Dermis microvascular lymphatic vessel endothelial cell (primary cell): ENCODE data around the gene BCO1. TPM values are rescaled to one million over a fixed set of nuclear protein-coding genes. Genes with fewer than 3 reads are reported as not detected.
"Not testable (repeated sequence)": the region's sequence is repeated elsewhere in the genome, so short reads cannot be mapped to it uniquely, and the experiment has no call there.

ENCODE experiments used
- DNase-seq, 2 donors: peaks; one replicate each; pipeline versions ENCODE4 v3.0.0 to v3.0.0-alpha.2; 2010; ENCODE audit warnings: low read depth in 2 of 2
- total RNA-seq: library from RNA; depleted of rRNA; stranded (reverse); fragments of >200 nt; gene quantifications from 2 replicates; pipeline ENCODE4 v1.2.1, GENCODE V29; 2014

The BCO1 gene, protein sequence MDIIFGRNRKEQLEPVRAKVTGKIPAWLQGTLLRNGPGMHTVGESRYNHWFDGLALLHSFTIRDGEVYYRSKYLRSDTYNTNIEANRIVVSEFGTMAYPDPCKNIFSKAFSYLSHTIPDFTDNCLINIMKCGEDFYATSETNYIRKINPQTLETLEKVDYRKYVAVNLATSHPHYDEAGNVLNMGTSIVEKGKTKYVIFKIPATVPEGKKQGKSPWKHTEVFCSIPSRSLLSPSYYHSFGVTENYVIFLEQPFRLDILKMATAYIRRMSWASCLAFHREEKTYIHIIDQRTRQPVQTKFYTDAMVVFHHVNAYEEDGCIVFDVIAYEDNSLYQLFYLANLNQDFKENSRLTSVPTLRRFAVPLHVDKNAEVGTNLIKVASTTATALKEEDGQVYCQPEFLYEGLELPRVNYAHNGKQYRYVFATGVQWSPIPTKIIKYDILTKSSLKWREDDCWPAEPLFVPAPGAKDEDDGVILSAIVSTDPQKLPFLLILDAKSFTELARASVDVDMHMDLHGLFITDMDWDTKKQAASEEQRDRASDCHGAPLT
- total RNA-seq: under 0.01 TPM in 1 of 2 replicates, not detected in the other

DNA sequence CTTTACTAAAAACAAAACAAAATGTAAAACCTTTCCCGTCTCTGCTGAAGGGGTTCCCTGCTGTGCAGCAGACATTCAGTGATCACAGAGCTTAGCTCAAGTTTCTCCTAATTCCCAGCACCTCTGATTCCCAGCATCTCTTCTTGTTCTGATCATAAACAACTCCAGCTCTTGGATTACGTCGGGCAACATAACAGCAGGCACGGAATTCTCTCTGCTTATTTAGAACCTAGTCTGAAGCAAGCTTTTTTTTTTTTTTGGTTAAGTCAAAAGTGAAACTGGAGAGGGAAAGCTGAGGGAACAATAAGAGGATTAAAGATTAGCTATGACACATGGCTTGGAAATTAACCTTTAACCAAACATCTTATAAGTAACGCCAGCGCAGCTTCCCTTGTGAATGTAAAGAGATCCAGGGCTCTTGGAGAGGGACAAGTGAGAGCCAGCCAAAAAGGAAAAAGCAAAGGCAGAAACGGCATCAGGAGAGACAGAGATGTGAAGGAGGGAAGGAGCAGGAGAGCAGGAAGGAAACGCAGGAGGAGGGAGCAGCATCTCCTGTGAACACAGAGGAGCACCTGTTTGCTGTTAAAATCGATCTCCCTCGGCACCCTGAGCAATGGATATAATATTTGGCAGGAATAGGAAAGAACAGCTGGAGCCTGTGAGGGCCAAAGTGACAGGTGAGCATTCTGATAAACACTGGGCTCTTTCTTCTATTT is at the start of gene BCO1:
BCO1 (plus strand) TSS at position 394 of the 716 bp plus-strand sequence; CDS start at position 614, 220 bp downstream.
- peak in 1 of 2 donors; percentile 4 for DNase-seq

DNA sequence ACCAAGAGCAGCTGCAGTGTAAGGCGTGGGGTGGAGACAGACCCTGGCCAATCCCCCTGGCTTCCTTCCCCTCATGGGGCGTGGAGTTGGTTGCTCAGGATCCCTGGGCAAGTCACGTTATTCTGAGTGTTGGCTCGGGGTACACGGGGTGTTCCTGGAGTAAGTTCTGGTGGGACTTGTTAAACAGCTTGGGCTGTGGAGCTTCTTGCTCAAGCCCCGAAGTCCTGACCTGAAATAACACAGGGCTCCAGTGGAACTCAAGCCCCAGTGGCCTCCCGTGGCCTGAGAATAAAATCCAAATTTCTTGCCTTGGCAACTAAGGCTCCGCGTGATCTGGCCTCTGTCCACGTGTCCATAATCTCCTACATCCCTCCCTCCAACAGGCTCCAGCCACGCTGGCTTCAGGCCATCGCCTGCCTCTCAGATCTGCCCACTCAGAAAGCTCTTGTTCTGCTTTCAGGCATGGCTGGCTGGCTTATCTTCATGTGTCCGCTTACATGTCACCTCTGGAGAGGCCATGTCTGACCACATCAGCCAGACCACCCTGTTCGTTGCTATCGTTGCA is 49.3 kb upstream of the BCO1 start:
- no peak for DNase-seq

DNA sequence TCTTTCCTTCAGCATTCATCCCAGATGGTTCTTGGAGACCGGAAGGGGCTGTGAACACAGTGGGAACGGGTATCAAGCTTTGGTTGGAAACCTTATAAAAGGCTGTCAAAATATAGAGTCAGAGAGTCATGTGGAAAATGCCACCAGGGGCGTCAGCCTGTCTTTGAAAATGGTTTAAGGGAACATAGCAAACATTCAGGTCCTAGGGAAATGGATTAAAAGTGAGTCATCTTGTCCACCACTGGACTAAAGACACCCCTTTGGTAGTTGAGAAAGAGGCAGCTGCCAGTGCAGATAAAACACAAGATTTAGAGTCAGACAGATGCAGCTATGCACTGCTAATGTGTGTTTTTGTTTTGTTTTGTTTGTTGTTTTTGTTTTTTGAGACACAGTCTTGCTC is 47.8 kb upstream of the BCO1 start:
- DNase-seq: no peak

DNA sequence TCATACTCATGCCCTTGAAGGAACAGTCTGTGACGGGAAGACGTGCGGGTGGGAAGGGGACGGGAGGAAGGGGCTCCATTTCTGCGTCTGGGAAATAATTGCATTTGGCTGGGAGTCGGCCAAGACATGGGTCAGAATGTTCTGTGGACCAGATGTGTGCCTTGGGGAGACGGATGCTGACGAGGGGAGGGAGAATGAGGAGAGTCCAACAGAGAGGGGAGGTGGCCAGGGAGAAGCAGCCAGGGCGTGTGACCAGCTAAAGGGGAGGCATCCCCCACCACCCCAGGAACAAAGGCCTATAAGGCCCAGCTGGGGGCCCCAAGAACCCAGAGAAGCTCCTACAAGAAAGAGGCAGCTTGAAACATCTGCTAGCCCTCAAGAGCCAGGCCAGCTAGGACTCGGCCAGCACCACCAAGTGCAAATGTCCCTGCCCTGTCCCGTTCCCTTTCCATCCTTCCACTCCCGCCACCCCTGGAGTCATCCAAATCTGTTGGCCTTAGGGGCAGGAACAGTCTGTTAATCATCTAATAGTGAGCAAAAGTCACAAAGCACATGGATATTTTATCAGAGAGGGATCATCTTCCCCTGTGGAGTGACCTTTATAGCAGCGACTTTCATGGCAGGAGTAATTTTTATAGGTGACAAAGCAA is 42.5 kb upstream of the BCO1 start:
- no peak for DNase-seq

DNA sequence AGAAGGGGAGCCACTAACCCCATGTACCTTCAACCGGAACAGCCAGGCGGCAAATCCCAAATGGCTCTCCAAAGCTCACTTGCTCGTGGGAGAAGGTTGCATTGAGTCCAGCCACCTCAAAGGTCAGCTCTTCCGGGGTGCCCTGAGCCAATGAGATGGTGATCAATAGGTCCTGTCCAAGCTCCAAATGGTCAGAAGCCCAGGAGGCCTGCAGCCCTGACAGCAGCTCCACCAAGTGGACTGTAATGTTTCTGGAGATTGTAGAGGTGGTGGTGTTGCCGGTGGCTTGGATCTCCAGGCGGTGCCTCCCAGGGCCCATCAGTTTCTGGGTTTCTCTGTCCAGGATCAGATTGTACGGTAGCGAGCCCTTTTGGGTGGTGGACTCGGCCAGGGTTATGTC is 39.9 kb upstream of the BCO1 start:
- DNase-seq: no peak

DNA sequence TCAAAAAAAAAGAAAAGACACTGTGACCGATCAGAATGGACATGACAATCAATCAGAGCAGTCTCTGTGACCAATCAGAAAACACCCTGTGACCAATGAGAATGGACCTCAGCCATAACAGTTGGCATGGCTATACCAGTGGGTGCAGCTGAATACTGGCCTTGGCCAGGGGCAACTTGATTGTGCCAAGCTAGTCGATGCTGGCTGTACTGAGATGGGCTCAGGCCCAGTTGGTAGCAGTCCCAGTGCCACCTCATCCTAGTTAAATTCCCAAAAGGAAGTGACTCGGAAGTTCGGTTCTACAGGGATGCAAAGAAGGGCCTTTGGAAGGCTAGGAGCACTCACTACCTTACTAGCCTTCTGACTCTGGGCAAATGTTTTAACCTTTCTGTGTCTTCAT is 37.2 kb upstream of the BCO1 start:
- DNase-seq: no peak

DNA sequence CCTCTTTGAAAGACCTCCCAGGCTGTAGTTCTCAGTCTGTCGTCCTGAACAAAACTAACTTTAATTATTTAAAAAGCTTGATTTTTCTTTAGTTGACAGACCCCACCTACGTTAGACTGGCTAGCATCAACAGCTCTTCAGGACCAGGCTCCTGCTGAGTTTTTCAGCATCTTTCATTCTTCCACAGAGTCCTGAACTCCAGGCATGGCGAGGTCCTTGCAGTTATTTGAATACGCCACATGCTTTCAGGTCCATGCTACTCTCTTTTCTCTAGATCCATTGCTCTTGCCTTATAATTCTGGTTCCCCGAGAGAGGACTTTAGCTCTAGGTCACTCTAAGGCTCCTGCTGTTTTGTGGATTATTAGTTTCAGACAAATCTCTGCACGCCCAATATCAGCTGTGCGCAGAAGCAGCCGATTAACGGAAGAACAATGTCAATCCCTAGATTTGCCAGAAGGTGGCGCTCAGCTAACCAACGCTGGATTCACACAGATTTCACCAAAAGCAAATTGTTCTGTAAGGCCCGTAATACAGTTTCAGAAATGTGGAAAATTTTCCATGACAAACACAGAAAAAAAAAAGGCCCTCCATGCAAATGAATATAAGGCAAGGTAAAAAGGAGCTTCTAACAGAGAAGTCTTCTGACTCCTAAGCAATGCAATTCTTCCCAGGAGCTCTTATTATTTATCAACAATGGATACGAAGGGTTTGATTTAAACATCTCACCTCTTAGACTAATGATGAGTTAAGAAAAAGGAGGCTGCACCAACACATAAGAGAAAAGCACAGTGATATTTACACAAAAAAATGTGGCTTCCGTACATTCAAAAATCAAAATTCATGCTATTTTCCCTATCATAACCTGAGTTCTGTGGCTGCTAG is 33.5 kb upstream of the BCO1 start:
- peak; percentile 59 to 64 for DNase-seq

DNA sequence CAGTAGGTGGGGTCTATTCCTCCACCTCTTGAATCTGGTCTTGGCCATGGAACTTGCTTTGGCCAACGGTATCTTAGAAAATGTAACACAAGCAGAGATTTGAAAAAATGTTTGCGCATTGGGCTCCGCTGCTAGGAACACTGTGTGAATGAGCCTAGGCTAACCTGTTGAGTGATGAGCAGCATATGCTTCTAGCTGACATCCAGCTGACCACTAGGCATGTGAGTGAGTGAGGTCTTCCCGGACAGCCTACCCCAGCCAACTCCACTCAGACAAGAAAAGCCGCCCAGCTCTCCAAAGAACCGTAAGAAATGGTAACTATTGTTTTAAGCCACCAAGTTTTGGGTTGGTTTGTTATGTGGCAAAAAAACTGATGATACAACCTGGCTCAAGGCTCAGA is 31.4 kb upstream of the BCO1 start:
- DNase-seq: no peak

DNA sequence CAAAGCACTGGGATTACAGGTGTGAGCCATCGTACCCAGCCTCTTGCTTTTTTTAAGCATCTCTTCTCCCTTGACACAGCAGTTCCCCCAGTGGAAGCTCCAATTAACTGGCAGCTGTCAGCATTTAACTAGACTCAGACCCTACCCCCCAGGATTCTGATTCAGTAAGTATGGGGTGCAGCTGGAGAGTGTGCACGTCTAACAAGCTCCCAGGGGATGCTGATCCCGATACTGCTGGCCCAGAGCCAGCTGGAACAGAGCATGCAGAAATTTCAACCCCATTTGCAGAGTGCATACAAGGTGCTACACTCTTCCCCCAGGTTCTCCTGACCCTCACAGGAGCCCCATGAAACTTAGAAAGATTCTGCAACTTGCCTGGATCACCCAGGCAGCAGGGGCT is 27.7 kb upstream of the BCO1 start:
- no peak for DNase-seq

DNA sequence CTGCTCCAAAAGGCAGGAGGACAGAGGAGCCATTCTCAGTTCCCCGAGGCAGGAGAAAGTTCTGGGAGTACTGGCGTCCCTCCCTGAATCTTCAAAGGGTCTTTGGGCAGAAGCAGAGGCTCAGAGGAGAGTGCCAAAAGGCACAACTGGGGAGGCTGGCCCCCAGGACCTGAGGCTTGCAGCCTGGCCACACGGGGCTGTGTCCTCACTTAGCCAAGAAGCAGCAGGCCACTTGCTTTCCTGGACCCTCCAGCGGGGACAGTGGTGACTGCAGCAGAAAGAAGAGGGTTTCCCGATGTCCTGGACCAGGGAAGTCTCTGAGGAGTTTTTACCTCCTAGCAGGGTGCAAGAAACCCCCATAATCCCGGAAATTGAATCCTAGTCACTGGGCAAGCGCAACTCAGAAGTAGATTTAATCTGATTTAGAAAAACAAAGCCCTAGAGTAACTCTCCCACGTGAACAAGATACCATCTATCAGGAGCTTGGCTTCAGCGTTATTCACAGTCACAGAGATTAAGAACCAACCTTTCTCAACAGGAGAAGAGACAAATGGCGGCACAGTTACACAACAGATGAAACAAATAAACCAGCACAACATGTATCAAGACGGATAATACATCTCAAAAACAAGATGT is 25.5 kb upstream of the BCO1 start:
- no peak for DNase-seq

DNA sequence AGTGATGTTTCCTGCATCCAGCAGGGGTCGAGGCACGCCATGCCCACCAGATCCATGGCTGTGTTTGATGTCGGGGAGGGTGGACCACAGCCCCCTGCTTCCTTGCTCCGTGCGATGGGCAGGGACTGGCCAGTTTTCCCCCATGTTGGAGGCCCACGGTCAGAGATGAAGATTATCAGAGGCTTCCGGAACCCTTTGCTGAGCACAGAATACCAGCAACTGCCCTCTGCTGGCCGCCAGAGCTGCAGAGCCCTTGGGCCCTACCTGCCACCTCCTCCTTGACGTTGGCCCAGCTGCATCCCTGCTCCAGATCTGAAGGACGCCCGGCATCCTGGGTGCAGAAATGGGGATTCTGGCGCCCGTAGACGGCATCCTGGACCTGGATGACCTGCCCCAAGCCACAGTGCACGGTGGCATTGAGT is 23.7 kb upstream of the BCO1 start:
- DNase-seq: peak in 1 of 2 donors; percentile 19

DNA sequence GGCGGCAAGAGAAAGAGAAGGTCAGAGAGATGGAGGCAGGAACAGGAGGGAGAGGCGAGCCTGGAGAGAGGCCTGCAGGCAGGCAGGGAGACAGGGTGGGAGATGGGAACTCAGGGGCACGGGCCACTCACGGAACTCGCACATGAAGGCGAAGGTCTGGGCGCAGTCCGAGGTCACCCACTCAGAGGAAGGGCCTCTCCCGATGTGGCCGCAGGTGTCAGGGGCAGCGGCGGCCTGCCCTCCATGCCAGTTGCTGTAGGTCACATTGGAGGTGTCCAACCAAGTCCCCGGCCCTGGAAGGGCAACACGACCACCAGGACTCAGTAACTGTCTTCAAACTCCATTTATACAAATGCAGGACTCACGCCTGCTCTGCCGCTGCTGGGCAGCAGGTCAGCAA is 22.4 kb upstream of the BCO1 start:
- DNase-seq: no peak

DNA sequence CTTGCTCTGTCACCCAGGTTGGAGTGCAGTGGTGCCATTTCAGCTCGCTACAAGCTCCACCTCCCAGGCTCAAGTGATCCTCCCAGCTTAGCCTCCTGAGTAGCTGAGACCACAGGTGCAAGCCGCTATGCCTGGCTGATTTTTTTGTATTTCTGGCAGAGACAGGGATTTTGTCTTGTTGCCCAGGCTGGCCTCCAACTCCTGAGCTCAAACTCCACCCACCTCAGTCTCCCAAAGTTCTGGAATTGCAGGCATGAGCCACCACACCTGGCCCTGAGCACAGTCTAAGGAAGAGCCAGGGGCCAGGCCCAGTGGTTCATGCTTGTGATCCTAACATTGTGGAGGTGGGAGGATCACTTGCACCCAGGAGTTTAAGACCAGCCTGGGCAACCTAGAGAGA is 21.8 kb upstream of the BCO1 start:
- no peak for DNase-seq

DNA sequence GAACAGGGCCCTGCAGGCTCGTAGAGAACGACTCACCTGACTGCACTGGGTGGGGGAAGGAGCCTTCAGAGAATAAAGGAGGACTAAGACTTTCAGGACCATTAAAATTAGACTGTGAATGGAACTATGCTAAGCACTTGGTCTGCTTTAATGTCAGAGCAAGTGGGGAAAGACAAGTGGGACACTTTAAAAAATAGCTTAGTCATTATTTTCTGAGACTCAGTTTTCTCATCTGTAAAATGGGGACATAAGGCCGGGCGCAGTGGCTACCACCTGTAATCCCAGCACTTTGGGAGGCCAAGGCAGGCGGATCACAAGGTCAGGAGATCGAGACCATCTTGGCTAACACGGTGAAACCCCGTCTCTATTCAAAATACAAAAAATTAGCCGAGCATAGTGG is 19.3 kb upstream of the BCO1 start:
- no peak for DNase-seq

DNA sequence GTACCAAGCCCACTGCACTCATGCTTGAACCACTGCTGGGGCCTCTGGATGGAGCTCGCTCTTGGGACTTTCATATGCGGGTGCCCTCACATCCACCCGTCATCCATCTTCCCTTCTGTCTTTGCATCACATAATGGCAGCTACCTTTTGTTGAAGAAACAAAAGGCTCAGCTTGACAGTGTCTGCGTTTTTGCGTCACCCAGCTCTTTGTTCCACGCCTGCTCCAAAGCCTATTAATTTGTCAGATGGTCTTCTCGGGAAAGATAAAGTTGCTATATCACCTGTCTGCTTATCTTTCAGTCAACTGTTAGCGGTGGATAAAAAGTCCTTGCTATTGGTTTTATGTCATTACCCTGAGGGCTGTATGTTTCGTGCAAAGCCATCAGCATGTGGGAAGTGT is 18.1 kb upstream of the BCO1 start:
- DNase-seq: no peak

DNA sequence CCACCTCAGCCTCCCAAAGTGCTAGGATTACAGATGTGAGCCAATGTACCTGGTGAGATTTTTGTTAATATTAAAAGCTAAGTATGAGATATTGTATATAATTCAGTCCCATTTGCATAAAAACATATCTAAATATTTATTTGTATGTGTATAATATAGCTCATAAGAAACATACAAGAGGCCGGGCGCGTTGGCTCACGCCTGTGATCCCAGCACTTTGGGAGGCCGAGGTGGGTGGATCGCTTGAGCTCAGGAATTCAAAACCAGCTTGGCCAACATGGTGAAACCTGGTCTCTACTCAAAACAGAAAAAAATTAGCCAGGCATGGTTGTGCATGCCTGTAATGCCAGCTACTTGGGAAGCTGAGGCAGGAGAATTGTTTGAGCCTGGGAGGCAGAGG is 16.8 kb upstream of the BCO1 start:
- DNase-seq: no peak

DNA sequence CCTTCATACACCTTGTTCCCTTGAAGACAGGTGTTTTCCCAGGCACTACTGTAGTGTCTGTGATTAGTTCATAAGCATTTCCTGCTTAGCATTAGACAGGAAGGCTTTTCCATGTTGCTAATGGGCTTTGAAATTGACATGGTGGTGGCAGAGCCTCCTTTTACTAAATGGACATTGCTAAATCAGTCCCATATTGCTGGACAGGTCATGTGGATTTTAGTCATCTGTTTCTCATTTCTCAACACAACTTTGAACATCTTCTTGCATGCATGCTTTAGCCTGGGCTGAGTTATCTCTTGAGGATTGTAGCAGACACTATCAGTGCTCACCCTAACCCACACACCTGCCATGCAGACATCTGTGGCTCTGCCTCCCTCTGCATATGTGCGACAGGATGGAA is 13.7 kb upstream of the BCO1 start:
- DNase-seq: no peak

DNA sequence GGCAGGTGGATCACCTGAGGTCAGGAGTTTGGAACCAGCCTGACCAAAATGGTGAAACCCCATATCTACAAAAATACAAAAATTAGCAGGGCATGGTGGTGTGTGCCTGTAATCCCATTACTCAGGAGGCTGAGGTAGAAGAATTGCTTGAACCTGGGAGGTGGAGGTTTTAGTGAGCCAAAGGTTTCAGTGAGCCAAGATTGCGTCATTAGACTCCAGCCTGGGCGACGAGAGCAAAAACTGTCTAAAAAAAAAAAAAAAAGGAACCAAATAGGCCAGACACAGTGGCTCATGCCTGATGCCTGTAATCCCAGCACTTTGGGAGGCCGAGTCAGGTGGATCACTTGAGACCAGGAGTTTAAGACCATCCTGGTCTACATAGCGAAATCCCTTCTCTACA is 12.8 kb upstream of the BCO1 start:
- DNase-seq: not testable (repeated sequence)

DNA sequence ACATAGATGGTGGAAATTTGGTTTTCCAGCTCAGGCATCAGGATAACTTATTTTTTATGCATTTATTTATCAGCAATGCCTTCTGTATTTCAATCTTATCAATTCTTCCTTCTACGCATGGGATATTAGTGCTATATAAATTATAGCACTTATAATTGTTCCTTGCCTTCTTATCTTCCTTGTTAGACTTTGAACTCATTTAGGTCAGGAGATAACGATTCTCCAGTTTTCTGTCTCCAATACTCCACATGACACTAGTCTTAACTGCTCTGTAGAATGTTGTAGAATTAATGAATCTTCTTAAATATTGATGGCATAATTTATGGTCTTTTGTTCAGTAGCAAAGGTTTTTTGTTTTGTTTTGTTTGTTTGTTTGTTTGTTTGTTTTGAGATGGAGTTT is 10.7 kb upstream of the BCO1 start:
- DNase-seq: no peak

DNA sequence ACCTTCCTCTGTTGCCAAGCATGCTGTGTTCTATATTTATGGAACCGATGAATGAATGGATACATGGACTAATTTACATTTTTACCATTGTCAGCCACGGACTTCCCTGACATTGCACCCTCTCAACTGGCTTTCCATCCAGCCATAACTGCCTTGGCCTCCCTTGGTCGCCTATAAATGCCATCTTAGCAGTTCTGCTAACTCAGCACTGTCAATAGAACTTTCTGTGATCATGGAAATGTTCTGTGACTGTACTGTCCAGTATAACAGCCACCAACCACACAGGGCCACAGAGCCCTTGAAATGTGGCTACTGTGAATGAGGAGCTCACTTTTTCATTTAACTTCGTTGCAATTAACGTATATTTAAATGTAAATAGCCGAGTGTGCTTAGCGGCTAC is 8.7 kb upstream of the BCO1 start:
- no peak for DNase-seq
